ENCODE measurements around the gene CPNE7. TPM values are rescaled to one million over a fixed set of nuclear protein-coding genes. Genes with fewer than 3 reads are reported as not detected.
A peak's percentile ranks its signal among the peaks of the same experiment; 100 is the strongest.

CPNE7 gene
- total and polyA plus RNA-seq, 9 of the 15 experiments (the other 6 are each of a cell fraction or from before 2014, with no cell fraction given), result 0.30 to 73.4 (median 32.7) TPM

GRCh38 chr16:89574681-89575246, 794 bp upstream of the CPNE7 start (continued):
- TF ChIP-seq MYC (IDR thresholded peaks at IDR 0.05; ENCODE audit: low read depth, low read length) (peak; percentile 71; the same call in 1 of the 2 replicates), MYC (CRISPR knock-in tag; IDR thresholded peaks at IDR 0.05; ENCODE audit: borderline replicate concordance, low read depth) (no peak), RAD21 (CRISPR knock-in tag; conservative IDR thresholded peaks at IDR 0.05 in 1 of 2, IDR thresholded peaks at IDR 0.05 in 1 of 2) (peak; percentile 86 to 92), TRIM24 (IDR thresholded peaks at IDR 0.05) (peak in 1 of 2 experiments; percentile 38; a peak in 1 of 4 replicates), L3MBTL2 (IDR thresholded peaks at IDR 0.05) (peak; percentile 65), SIN3B (IDR thresholded peaks at IDR 0.05; ENCODE audit: low read depth) (peak; percentile 44; the same call in 1 of the 2 replicates), MAZ (CRISPR knock-in tag; conservative IDR thresholded peaks at IDR 0.05 in 1 of 2, IDR thresholded peaks at IDR 0.05 in 1 of 2) (peak; percentile 75 to 77; a peak in 3 of 4 replicates), SRF (CRISPR knock-in tag; IDR thresholded peaks at IDR 0.05) (no peak), REST (IDR thresholded peaks at IDR 0.05; ENCODE audit: borderline replicate concordance) (peak; percentile 88), REST (CRISPR knock-in tag; IDR thresholded peaks at IDR 0.05; ENCODE audit: low read depth) (no peak), MTA3 (IDR thresholded peaks at IDR 0.05; ENCODE audit: borderline replicate concordance) (peak; percentile 47; the same call in 1 of the 2 replicates), EGR1 (conservative IDR thresholded peaks at IDR 0.05) (peak; percentile 80), SFPQ (IDR thresholded peaks at IDR 0.05; ENCODE audit: low read depth, low read length) (no peak), TARDBP (IDR thresholded peaks at IDR 0.05) (peak; percentile 88), ZNF280A (IDR thresholded peaks at IDR 0.05; ENCODE audit: low read depth, partially characterized antibody) (no peak), ZNF311 (CRISPR knock-in tag; IDR thresholded peaks at IDR 0.05) (no peak), PML (IDR thresholded peaks at IDR 0.05; ENCODE audit: low read length) (0 out of 2 replicates have a peak, but pooled peaks have one; percentile 22)

Measured in K562 (cell line).